K562 (cell line): Measurements from ENCODE around the gene MDC1. TPM values are rescaled to one million over a fixed set of nuclear protein-coding genes. Genes with fewer than 3 reads are reported as not detected.

Experiments
- ATF2 ChIP-seq: sonication (generic); formaldehyde crosslinking; IDR thresholded peaks from 2 replicates; pipeline ENCODE4 v1.8.1; 2022; ENCODE audit warnings: missing genetic modification reagents
- CTBP1 ChIP-seq: fragments of 450-650 bp; IDR thresholded peaks from 2 replicates; pipeline ENCODE4 v1.6.1; 2016; ENCODE audit warnings: borderline replicate concordance
- ETV5 ChIP-seq: sonication (generic); formaldehyde crosslinking; IDR thresholded peaks from 2 replicates; pipeline ENCODE4 v1.4.0; 2020; ENCODE audit warnings: low read depth, mild to moderate bottlenecking, missing genetic modification reagents
- HDGF ChIP-seq: fragments of 450-650 bp; IDR thresholded peaks from 2 replicates; pipeline ENCODE4 v1.6.1; 2016
- HINFP ChIP-seq: fragments of 450-650 bp; conservative IDR thresholded peaks from 2 replicates; pipeline ENCODE4 v1.6.1; 2016; ENCODE audit warnings: missing genetic modification characterization, low read depth, mild to moderate bottlenecking, control low read depth, missing compliant biosample characterization
- KLF10 ChIP-seq: fragments of 250-450 bp; sonication (Bioruptor Pico); IDR thresholded peaks from 2 replicates; pipeline ENCODE4 v1.6.1; 2021; ENCODE audit warnings: matching md5 sums
- MEF2D ChIP-seq: conservative IDR thresholded peaks from 2 replicates; pipeline ENCODE4 v1.6.1; 2016; ENCODE audit warnings: low read depth, missing genetic modification characterization, missing compliant biosample characterization
- MEIS2 ChIP-seq: fragments of 450-650 bp; IDR thresholded peaks from 2 replicates; pipeline ENCODE4 v1.6.1; 2014; ENCODE audit warnings: mild to moderate bottlenecking; ENCODE audit not compliant: partially characterized antibody
- NR4A1 ChIP-seq, 2 experiments: fragments of 250-450 bp in 1 of 2; fragments of 450-650 bp in 1 of 2; sonication (Bioruptor Pico) in 1 of 2; IDR thresholded peaks; 2 replicates each; pipeline versions ENCODE4 v1.4.0 to v1.6.1; 2016 to 2020; ENCODE audit warnings: mild to moderate bottlenecking in 2 of 2, missing compliant biosample characterization in 1 of 2, missing genetic modification characterization in 1 of 2, moderate library complexity in 1 of 2
- POLR2AphosphoS2 ChIP-seq: IDR thresholded peaks from 2 replicates; pipeline ENCODE4 v1.6.1; 2012; ENCODE audit warnings: low read length, improper control_type of control experiment
- ZNF143 ChIP-seq: sonication (generic); formaldehyde crosslinking; IDR thresholded peaks from 2 replicates; pipeline ENCODE4 v1.9.0; 2022; ENCODE audit warnings: mild to moderate bottlenecking, missing genetic modification reagents
- ZNF395 ChIP-seq: fragments of 200-800 bp; sonication (Bioruptor generic); IDR thresholded peaks from 2 replicates; pipeline ENCODE4 v1.6.1; 2017; ENCODE audit warnings: missing genetic modification characterization, missing compliant biosample characterization
- polyA plus RNA-seq, 8 experiments: library from polyadenylated mRNA; depleted of rRNA in 4 of 8; stranded (reverse) in 5 of 8; unstranded in 3 of 8; fragments of >200 nt; fragmentation: Nextera tagmentation in 2 of 8; fragmentation: Illumina TruSeq in 1 of 8; extraction: Ambion mirVana in 2 of 8; extraction: Trizol in 1 of 8; gene quantifications; 2 replicates each; pipeline versions ENCODE4 v1.2.1 to v1.2.3, GENCODE V29; 2011 to 2014; ENCODE audit warnings: inconsistent platforms in 1 of 8, missing spikeins in 1 of 8
- total RNA-seq, 7 experiments: library from RNA; depleted of rRNA in 6 of 7; stranded (reverse); fragments of >200 nt in 6 of 7; fragmentation: Illumina TruSeq in 2 of 7; extraction: Trizol in 2 of 7; gene quantifications; 2 replicates each; pipeline versions ENCODE4 v1.2.1 to v1.2.3, GENCODE V29; 2011 to 2021; ENCODE audit warnings: low replicate concordance in 1 of 7

Gene MDC1
- total and polyA plus RNA-seq, 9 of the 15 experiments (the other 6 are each of a cell fraction or from before 2014, with no cell fraction given): 8.2 to 114 (median 20.0) TPM

GRCh38 chr6:30686908-30687658 is 30.0 kb downstream of the MDC1 start (continued):
- no peak for TF ChIP-seq ATF2 (CRISPR knock-in tag)
- TF ChIP-seq MEF2D (tag): 0 out of 2 replicates have a peak, but pooled peaks have one; percentile 40
- 0 out of 2 replicates have a peak, but pooled peaks have one; percentile 25 for TF ChIP-seq NR4A1 (CRISPR knock-in tag; IDR thresholded peaks at IDR 0.05)
- no peak for TF ChIP-seq NR4A1 (tag; IDR thresholded peaks at IDR 0.05)
- 0 out of 2 replicates have a peak, but pooled peaks have one; percentile 29 for TF ChIP-seq POLR2AphosphoS2
- no peak for TF ChIP-seq MEIS2
- TF ChIP-seq KLF10 (CRISPR knock-in tag): no peak
- TF ChIP-seq HINFP (tag): no peak
- TF ChIP-seq ETV5: 0 out of 2 replicates have a peak, but pooled peaks have one; percentile 64
- TF ChIP-seq CTBP1: peak; percentile 92; the same call in 1 of the 2 replicates
- TF ChIP-seq HDGF: peak; percentile 35; the same call in 1 of the 2 replicates
- no peak for TF ChIP-seq ZNF143 (CRISPR knock-in tag)
- no peak; the same call in 1 of the 2 replicates for TF ChIP-seq ZNF395
